ENCODE measurements around the gene GADD45A.

GADD45A gene

GRCh38 chr1:67668660-67669059 is 16.3 kb upstream of the GADD45A start:
- DNase-seq (ENCODE audit: low read depth): no peak

DNA sequence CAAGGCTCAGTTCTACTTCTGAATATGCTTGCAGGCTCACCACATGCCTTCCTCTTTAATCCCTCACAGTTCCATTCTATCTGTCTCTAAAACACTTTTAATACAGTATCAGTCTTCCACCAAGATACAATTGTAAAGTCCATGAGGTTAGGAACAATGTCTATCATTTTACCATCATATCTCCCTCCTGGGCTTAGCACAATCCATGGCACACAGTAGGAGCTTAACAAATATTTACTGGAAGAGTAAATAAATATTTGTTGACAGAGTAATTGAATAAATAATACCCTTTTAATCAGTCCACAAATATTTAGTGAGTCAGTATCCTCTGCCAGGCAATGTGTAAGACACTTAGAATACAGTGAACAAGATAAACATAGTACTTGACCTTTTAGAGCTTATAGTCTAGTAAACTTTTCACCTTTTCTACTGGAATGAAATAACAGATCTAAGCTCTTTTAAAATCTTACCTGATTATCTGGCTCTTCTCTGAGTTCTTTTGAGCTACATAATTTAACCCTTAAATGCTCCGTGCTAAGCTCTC is 12.7 kb upstream of the GADD45A start:
- no peak for DNase-seq (ENCODE audit: low read depth)

GRCh38 chr1:67673468-67674201 is 11.4 kb upstream of the GADD45A start:
- DNase-seq (ENCODE audit: low read depth): no peak

GRCh38 chr1:67674260-67675011 is 10.6 kb upstream of the GADD45A start:
- DNase-seq (ENCODE audit: low read depth): no peak

DNA sequence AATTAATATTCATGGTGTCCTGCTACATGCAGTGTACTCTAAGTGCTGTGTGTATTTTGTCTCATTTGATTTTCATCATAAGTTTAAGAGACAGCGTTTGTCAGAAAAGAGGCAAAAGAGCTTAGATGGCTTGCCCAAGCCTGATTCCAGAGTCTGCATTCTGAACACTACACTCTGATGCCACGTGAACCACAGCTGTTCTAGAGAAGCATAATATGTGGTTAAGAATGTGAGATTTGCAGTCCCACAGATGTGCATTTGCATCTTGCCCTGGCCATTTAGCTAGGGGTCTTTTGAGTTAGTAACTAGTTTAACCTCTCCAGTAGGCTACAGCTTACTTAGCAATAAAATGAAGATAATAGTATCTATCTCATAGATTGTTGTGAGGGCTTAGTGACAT is 9.2 kb upstream of the GADD45A start:
- no peak for DNase-seq (ENCODE audit: low read depth)

DNA sequence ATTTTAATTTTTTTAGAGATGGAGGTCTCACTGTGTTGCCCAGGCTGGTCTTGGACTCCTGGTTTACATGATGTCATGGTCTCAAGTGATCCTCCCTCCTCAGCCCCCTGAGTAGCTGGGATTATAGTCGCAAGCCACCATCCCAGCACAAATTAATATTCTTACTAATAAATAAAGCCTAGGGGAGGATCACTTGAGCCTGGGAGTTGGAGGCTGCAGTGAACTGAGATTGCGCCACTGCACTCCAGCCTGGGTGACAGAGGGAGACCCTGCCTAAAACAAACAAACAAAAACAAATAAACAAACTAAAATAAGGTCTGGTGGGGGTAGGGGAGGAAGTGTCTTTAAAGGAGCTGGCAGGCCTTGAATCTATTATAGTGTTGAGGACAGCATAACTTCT is 8.7 kb upstream of the GADD45A start:
- no peak for DNase-seq (ENCODE audit: low read depth)

GRCh38 chr1:67676946-67677345 is 8.1 kb upstream of the GADD45A start:
- no peak for DNase-seq (ENCODE audit: low read depth)

GRCh38 chr1:67677408-67677807 is 7.6 kb upstream of the GADD45A start:
- DNase-seq (ENCODE audit: low read depth): no peak

DNA sequence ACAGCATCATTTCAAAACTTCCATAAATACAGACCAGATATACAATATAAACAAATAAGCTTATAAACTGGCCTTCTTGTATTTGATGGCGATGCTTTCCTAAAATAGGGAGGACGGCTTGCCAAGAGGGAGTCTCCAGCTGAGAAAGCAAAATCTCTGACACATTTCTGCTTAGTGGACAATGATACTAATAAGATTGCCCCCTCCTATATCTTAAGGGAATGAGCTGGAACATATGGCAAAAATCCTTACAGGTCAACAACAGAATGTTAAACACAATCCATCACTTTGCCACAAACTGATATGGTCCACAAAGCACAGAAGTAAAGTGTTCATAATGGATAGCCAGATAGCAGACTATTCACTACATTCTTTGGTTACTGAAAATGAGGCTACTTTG is 7.1 kb upstream of the GADD45A start:
- DNase-seq (ENCODE audit: low read depth): no peak

DNA sequence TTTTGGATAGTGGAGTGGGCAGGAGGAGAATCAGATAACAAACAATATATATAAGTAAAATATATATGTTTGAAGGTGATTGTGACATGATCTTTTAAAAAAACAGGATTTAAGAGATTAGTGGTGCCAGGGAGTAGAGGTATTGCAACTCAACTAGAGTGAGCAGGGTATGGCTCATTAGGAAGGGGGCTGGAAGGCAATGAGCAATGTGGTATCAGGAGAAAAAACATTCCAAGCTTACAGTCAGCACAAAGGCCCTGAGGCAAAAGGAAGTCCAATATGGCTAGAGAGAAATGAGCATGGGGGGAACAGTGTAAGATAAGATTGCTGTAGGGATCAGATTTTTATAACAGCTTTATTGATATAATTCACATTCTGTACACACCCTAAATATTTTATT is 5.3 kb upstream of the GADD45A start:
- DNase-seq (ENCODE audit: low read depth): no peak

DNA sequence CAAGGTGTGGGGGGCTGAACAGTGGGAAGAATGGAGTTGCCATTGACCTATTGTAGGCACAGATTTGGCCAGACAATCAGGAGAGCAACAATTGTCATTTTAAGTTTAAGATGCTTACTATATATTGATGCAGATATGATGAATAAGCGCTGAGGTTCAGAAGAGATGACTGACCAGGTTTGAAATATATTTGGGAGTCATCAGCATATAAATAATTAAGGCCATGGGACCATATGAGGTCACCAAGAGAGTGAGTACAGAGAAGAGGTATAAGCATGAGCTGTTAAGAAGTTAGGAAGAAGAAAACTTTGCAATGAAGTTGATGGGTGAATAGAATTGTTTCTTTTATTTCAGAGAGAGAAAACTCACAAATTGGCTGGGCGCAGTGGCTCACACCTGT is 4.5 kb upstream of the GADD45A start:
- no peak for DNase-seq (ENCODE audit: low read depth)

- no peak for DNase-seq (ENCODE audit: low read depth)
These were observed 2.3 kb upstream of the GADD45A start for GRCh38 chr1:67682659-67683197.

DNA sequence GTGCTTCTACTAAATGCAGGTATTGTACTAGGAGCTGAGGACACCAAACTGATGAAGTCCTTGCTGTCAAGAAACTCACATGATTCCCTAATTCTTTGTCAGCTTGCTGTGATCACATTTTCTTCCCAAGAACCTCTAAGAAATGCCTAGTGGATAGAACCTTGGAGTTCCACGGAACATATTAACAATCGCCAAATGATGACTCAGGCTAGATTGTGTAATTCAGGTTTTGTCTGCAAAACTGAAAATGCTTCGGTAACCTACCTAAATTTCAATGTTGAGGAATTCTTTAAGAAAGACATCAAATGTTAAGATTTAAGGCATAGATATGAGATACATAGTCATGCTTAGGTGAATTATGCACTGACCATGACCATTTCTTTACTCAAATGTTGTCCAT is 1.7 kb upstream of the GADD45A start:
- DNase-seq (ENCODE audit: low read depth): no peak

DNA sequence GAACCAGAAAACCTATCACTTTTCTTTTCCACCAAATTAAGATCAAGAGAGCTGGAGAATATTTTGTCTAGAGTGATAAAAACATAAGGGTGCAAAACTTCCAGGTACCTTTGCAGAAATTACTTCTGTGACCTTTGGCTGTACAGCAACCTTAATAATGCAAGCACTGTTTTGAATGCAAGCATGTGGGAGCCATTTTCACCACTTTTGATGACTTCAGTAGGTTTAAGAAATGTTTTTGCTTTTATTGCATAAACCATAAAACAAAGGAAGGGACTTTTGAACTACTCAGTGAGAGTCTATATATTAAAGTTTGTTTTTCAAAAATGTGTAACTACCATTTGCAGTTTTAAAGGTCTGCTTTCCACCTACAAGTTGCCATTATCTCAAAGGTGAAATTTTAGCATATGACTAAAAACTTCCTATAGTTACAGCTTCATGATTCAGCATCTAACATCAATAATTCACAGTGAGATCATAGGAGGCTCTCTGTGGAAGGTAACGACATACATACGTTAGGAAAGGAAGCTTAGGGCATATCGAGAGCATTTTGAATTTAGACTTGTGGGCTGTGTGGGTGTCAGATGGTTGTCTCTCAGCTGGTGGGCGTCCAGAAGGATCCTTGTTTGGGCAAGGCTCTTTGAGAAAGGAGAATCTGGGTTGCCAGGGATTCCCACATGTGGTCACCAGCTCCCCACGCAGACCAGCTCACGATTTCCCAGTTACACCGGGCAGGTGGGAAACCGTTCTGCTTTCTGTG is 1.1 kb upstream of the GADD45A start:
- no peak for DNase-seq (ENCODE audit: low read depth)

- no peak for DNase-seq (ENCODE audit: low read depth)
These were observed 405 bp upstream of the GADD45A start for GRCh38 chr1:67684526-67685066.

GRCh38 chr1:67685558-67686266 is 711 bp downstream of the GADD45A start:
- peak; percentile 41 for DNase-seq (ENCODE audit: low read depth)

- peak; percentile 57 for DNase-seq (ENCODE audit: low read depth)
These were observed 1.5 kb downstream of the GADD45A start for GRCh38 chr1:67686267-67687197.

DNA sequence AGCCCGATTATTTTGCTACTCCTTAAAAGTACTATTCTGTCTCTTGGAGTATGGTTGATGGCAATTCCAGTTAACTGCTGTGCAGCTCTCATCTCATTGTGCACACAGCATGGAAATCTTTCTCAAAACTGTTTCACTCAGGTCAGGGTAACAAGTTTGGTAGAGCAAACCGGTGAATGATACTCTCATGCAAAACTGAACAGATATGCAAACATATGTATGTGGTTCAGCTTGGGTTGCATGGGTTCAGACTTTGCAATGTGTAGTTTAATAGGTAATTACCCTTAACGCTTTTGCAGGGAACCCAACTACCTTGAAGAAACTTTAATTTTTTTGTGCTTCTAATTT is 2.2 kb downstream of the GADD45A start:
- DNase-seq (ENCODE audit: low read depth): no peak

GRCh38 chr1:67687649-67688048 is 2.6 kb downstream of the GADD45A start:
- no peak for DNase-seq (ENCODE audit: low read depth)

- DNase-seq (ENCODE audit: low read depth): peak; percentile 88
These were observed 3.7 kb downstream of the GADD45A start for GRCh38 chr1:67688526-67689219.

Data from CMK (cell line).